CD1c-positive myeloid dendritic cell (primary cell): ENCODE data around the gene DAPK2.
A peak's percentile ranks its signal among the peaks of the same experiment; 100 is the strongest.
"Not testable (repeated sequence)": the region's sequence is repeated elsewhere in the genome, so short reads cannot be mapped to it uniquely, and the experiment has no call there.

Experiments used
- DNase-seq: peaks from one replicate; pipeline ENCODE4 v3.0.0-alpha.2; 2016; ENCODE audit errors: extremely low spot score

Gene DAPK2

DNA sequence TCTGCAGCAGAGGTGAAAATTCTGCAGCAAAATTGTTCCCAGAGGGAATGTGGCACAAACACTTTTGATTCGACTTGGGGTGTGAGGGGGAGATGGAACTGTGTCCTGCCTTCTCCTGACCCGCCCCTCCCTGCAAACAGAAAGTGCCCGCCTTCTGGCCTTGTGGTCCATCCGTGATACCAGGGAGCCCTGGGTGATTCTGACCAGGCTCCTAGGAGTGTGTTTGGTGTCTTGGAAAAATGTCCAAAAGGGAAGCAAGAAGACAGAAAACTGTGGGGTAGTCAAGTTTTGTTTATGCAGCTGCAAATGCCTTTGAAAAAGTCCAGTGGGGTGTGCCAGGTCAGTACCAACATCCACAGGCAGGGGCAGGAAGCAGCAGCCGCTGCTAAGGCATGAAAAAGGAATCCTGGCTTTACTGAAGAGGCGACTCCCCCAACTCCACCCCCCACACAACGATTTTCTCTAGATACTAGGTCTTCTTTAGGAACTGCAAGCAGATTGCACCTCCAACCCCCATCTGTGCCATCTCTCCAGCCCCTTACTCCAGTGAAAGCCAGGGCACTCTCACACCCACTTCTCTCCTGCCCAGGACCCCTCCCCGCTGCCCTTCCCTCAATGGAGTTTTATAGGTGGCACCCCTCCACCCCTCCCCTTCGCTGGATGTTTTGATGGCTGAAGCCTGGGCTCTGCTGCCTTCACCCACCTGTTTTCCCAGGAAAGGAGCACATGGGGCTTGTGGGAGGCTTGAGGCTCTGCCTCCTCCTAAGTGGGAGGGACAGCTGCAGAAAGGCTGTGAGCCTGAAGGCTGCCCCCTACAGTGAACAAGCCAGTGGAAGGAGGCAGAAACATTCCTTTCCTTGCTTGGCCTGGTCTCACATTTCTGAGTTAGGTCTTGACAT is 130.2 kb downstream of the DAPK2 start:
- DNase-seq: no peak

- DNase-seq: no peak
Measured at GRCh38 chr15:63915209-63915872, 130.9 kb downstream of the DAPK2 start.

GRCh38 chr15:63913786-63914315 is 132.4 kb downstream of the DAPK2 start:
- no peak for DNase-seq

DNA sequence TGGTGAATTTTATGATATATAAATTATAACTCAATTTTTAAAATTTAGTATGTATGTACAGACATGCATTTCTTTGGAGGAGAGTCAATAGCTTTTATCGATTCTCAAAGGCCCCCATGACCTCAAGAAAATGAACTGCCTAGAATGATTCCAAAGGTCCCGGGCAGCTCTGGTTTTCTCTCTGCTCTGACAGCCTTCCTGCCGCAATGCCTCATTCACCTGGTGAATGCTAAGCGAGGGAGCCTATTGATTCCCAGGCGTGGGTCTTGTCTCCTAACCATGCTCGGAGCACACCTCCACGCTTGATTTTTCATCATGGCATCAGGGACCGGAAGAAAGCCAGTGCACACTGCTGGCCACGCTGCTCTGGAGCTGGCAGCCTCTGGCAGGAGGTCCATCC is 132.9 kb downstream of the DAPK2 start:
- no peak for DNase-seq

- DNase-seq: no peak
Measured at GRCh38 chr15:63912061-63912615, 134.1 kb downstream of the DAPK2 start.

- no peak for DNase-seq
Measured at GRCh38 chr15:63911160-63911559, 135.1 kb downstream of the DAPK2 start.

- DNase-seq: no peak
Measured at GRCh38 chr15:63909819-63910437, 136.4 kb downstream of the DAPK2 start.

DNA sequence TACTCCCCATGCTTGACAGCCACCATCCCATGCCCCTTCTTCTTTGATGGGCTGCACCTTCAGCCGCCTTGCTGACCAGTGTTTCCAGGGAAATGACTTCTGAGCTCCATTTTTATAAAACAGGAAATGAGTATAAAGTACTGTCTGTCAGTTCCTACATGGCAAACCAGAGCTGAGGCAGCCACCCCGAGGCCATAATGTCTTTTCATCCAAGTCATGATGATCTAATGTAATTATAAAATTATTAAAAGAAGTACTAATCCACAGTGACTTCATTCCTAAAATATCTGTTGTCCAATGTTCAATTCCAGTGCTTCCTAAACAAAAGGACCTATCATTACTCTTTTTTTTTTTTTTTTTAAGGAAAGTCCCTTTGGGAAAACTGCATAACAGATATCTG is 137.3 kb downstream of the DAPK2 start:
- peak; percentile 68 for DNase-seq

GRCh38 chr15:63908281-63908680 is 138.0 kb downstream of the DAPK2 start:
- no peak for DNase-seq

DNA sequence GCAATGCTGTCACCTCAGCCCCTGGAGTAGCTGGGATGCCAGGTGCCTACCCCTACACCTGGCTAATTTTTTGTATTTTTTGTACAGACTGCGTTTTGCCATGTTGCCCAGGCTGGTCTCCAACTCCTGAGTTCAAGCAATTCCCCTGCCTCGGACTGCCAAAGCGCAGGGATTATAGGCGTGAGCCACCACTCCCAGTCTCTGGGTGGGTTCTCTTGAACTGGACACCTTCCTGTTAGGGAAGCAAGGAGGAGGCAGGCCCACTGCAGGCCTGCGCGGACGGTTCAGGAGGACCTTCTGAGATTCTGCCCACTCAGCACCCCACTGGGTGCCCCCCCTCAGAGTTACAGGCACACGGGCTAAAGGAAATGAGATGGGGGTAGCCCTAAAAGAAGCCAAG is 138.8 kb downstream of the DAPK2 start:
- no peak for DNase-seq

DNA sequence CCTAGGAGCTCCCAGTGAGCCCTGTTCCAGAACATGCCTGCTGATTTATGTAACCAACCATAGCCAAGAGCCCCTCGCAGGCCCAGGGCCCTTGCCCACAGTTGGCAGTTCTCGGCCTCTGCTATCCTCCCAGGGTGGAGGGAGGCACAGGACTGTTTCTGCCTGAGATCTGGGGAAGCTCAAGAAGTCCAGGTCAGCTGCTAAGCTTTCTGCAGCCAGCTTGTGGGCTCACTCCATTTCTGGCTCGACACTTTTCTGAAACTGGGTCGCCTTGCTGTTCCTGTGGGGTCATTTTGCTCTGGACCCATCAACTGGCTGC is 140.1 kb downstream of the DAPK2 start:
- DNase-seq: no peak

GRCh38 chr15:63905558-63906265 is 140.6 kb downstream of the DAPK2 start:
- peak; percentile 45 for DNase-seq

DNA sequence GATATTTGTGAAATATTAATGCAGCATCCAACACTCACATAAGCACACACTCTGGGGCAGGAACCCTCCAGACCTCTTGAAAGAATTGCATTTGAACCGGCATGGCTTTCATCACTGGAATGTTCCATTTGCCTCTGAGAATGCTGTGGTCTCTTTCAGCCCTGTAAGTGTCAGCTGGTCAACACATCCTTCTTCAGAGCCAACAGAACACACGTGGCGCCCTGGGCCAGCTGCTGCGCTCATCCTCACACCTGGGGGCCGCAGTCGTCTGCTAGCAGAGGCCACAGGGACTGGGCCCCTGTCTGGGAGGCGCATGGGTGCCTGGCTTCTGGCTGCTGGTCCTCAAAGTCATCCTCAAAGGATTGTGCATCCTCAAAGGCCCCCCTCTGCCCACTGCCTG is 141.2 kb downstream of the DAPK2 start:
- no peak for DNase-seq

GRCh38 chr15:63904042-63904441 is 142.2 kb downstream of the DAPK2 start:
- no peak for DNase-seq

DNA sequence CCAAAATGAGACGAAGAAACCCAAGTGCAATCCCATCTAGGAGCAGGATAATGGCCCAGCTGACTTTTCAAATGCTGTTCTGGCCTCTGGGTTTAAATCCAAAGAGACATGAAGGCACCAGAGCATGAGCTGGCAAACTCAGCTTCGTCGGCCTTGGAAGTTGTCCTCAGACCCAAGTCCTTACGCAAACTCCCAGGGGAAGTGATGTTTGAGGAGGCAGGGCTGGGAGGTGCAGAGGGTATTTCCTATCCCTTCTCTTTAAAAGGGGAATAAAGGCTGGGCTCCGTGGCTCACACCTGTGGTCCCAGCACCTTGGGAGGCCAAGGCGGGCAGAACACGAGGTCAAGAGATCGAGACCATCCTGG is 143.6 kb downstream of the DAPK2 start:
- DNase-seq: peak; percentile 27

GRCh38 chr15:63901912-63902670 is 144.2 kb downstream of the DAPK2 start:
- no peak for DNase-seq

GRCh38 chr15:63900306-63900705 is 146.0 kb downstream of the DAPK2 start:
- no peak for DNase-seq

- DNase-seq: not testable (repeated sequence)
Measured at GRCh38 chr15:63899606-63900005, 146.7 kb downstream of the DAPK2 start.

GRCh38 chr15:63899193-63899592 is 147.1 kb downstream of the DAPK2 start:
- peak; percentile 55 for DNase-seq

DNA sequence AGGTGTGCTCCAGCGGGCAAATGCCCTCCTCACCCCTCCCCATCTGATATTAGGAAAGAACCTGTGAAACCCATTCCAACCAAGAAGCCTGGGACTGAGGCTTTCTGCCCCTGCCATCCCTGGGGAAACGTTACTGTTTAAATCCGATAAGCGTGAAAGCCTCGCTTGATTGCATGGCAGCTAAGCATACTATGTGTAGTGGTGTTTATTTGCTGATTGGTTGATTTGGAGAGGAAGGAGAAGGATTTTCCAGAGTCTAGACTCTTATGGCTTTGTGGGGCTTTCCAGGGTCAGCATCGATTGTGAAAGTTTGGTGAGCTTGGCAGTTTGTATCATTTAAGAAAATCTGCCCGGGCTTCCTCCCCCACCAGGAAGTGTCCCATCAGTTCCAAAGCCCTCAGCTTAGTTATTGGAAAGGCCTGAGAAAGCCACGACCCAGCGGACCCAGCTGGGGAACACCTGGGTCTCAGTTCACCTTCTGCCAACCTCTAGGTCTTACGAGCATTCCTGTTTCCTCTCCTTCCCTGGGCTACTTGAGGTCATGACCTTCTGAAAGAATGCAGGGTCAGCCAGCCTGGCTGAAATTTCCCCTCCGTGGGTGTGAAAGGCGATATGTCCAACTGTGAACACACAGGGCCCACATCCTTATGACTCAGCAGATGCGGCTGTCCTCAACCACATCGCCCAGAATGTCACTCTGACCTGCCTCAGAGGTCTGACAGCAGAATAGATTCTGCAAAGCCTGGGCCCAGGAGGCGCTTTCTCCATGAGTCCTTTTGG is 149.8 kb downstream of the DAPK2 start:
- peak; percentile 91 for DNase-seq
